HepG2 (cell line): Measurements from ENCODE around the gene VAMP5. TPM values are rescaled to one million over a fixed set of nuclear protein-coding genes. Genes with fewer than 3 reads are reported as not detected.

Experiments
- ATAC-seq: fragments of 200-7000 bp; cut with Tn5 transposase; 3 replicates; pipeline ENCODE4 v1.9.1; 2020; ENCODE audit warnings: mild to moderate bottlenecking, moderate library complexity
- BruUV-seq: library from RNA; stranded (reverse); fragments of 400-500 nt; replicated peaks from 2 replicates; lab custom pipeline; 2021; lab: Mats Ljungman, UMichigan
- CTCF ChIA-PET: fragments of 300-600 bp; formaldehyde crosslinking; extraction: SDS; loops from one replicate; lab custom pipeline; 2021; ENCODE audit warnings: low total read pairs, inconsistent platforms, low intra/inter-chr PET ratio; lab: Yijun Ruan, JAX
- POLR2A ChIA-PET: fragments of 350-600 bp; sonication (Branson Sonifier 250); formaldehyde crosslinking; loops from one replicate; lab custom pipeline; 2020; ENCODE audit warnings: antibody characterized with exemption, inconsistent platforms; lab: Yijun Ruan, JAX
- DNase-seq: peaks from one replicate; pipeline ENCODE4 v3.0.0-alpha.2; 2015; ENCODE audit warnings: low spot score
- FAIRE-seq: peaks from 3 replicates; lab custom pipeline; 2011; peaks lifted over from hg19 to GRCh38; lab: Jason Lieb, UNC
- H2AFZ ChIP-seq: one replicate; pipeline ENCODE4 v1.6.1; 2011; ENCODE audit warnings: low read length, inconsistent platforms
- H3K27ac ChIP-seq: fragments of 300-600 bp; 3 replicates; pipeline ENCODE4 v1.8.0; 2011; ENCODE audit warnings: mixed run types, mild to moderate bottlenecking, mixed read lengths, low read length, inconsistent platforms; ENCODE audit not compliant: insufficient read depth; ENCODE audit errors: extremely low read length
- H3K27me3 ChIP-seq, 2 experiments: fragments of 200-600 bp in 1 of 2; 2 replicates in 1 of 2; 3 replicates in 1 of 2; pipeline versions ENCODE4 v1.6.0 to v1.8.0; 2011; ENCODE audit warnings: low read length in 2 of 2, mild to moderate bottlenecking in 2 of 2, moderate library complexity in 2 of 2, inconsistent platforms in 1 of 2; ENCODE audit not compliant: insufficient read depth in 2 of 2, control insufficient read depth in 1 of 2
- H3K36me3 ChIP-seq, 2 experiments: fragments of 200-600 bp in 1 of 2; replicated peaks in 1 of 2; 2 replicates in 1 of 2; 3 replicates in 1 of 2; pipeline versions ENCODE4 v1.5.1 to v1.8.0; 2011; ENCODE audit warnings: low read length in 2 of 2, inconsistent platforms in 1 of 2; ENCODE audit not compliant: insufficient read depth in 2 of 2, control insufficient read depth in 1 of 2
- H3K4me1 ChIP-seq: 2 replicates; pipeline ENCODE4 v1.5.1; 2012; ENCODE audit warnings: low read length, inconsistent platforms; ENCODE audit not compliant: insufficient read depth
- H3K4me2 ChIP-seq: 2 replicates; pipeline ENCODE4 v1.6.0; 2011; ENCODE audit warnings: low read depth, low read length, inconsistent platforms
- H3K4me3 ChIP-seq, 3 experiments: fragments of 200-600 bp in 1 of 3; sonication (generic), shearing (Covaris generic) in 1 of 3; replicated peaks in 1 of 3; 2 replicates each; pipeline ENCODE4 v1.5.1; 2011 to 2016; ENCODE audit warnings: low read length in 3 of 3, inconsistent platforms in 2 of 3, low read depth in 2 of 3, mild to moderate bottlenecking in 2 of 3, control low read depth in 1 of 3, mixed read lengths in 1 of 3; ENCODE audit not compliant: insufficient read depth in 1 of 3
- H3K79me2 ChIP-seq: one replicate; pipeline ENCODE4 v1.6.1; 2011; ENCODE audit warnings: low read length, inconsistent platforms; ENCODE audit not compliant: insufficient read depth
- H3K9ac ChIP-seq: 2 replicates; pipeline ENCODE4 v1.6.0; 2011; ENCODE audit warnings: mild to moderate bottlenecking, low read depth, low read length, inconsistent platforms; ENCODE audit not compliant: insufficient read depth
- H3K9me3 ChIP-seq: 2 replicates; pipeline ENCODE4 v1.5.1; 2012; ENCODE audit warnings: mild to moderate bottlenecking, low read length
- H4K20me1 ChIP-seq: 2 replicates; pipeline ENCODE4 v1.6.0; 2011; ENCODE audit warnings: inconsistent platforms, mild to moderate bottlenecking, low read length, moderate library complexity; ENCODE audit not compliant: insufficient read depth
- ADNP ChIP-seq: sonication (generic); formaldehyde crosslinking; IDR thresholded peaks from 2 replicates; pipeline ENCODE4 v1.4.0; 2020; ENCODE audit warnings: missing genetic modification reagents
- ELF3 ChIP-seq: IDR thresholded peaks from 2 replicates; pipeline ENCODE4 v1.6.1; 2016; ENCODE audit warnings: missing genetic modification reagents, missing compliant biosample characterization
- ETV5 ChIP-seq: IDR thresholded peaks from 2 replicates; pipeline ENCODE4 v1.6.1; 2018; ENCODE audit warnings: missing biosample characterization, missing genetic modification reagents, inconsistent platforms, borderline replicate concordance
- HNRNPLL ChIP-seq: fragments of 200-400 bp; formaldehyde crosslinking; IDR thresholded peaks from 2 replicates; pipeline ENCODE4 v1.6.1; 2017; ENCODE audit warnings: mild to moderate bottlenecking, low read depth, low read length; ENCODE audit not compliant: poor library complexity, severe bottlenecking
- KLF9 ChIP-seq: IDR thresholded peaks from 2 replicates; pipeline ENCODE4 v1.6.1; 2016; ENCODE audit warnings: low read depth
- MED1 ChIP-seq: sonication (generic); formaldehyde crosslinking; IDR thresholded peaks from 2 replicates; pipeline ENCODE4 v1.4.0; 2020; ENCODE audit warnings: missing genetic modification reagents
- MXI1 ChIP-seq: IDR thresholded peaks from 3 replicates; pipeline ENCODE4 v1.6.1; 2012; ENCODE audit warnings: low read depth, low read length, inconsistent platforms, borderline replicate concordance
- NKX3-1 ChIP-seq: sonication (generic); formaldehyde crosslinking; IDR thresholded peaks from 2 replicates; pipeline ENCODE4 v1.5.0; 2020; ENCODE audit warnings: missing genetic modification reagents
- SRSF9 ChIP-seq: fragments of 200-400 bp; formaldehyde crosslinking; IDR thresholded peaks from 2 replicates; pipeline ENCODE4 v1.6.1; 2018; ENCODE audit warnings: borderline replicate concordance, mild to moderate bottlenecking, low read depth, low read length; ENCODE audit not compliant: insufficient read depth, poor library complexity, severe bottlenecking
- ZBTB38 ChIP-seq: sonication (generic); formaldehyde crosslinking; IDR thresholded peaks from 2 replicates; pipeline ENCODE4 v1.5.1; 2020; ENCODE audit warnings: mild to moderate bottlenecking, missing genetic modification reagents
- ZFP41 ChIP-seq: sonication (generic); formaldehyde crosslinking; IDR thresholded peaks from 2 replicates; pipeline ENCODE4 v1.4.0; 2020; ENCODE audit warnings: mild to moderate bottlenecking, missing genetic modification reagents, borderline replicate concordance
- ZMYM2 ChIP-seq: sonication (generic); formaldehyde crosslinking; IDR thresholded peaks from 2 replicates; pipeline ENCODE4 v1.8.0; 2022; ENCODE audit warnings: mild to moderate bottlenecking, missing genetic modification reagents
- ZNF124 ChIP-seq: sonication (generic); formaldehyde crosslinking; IDR thresholded peaks from 2 replicates; pipeline ENCODE4 v1.4.0; 2020; ENCODE audit warnings: missing genetic modification reagents
- ZNF235 ChIP-seq: sonication (generic); formaldehyde crosslinking; IDR thresholded peaks from 2 replicates; pipeline ENCODE4 v1.8.1; 2023; ENCODE audit warnings: mild to moderate bottlenecking, missing genetic modification reagents, borderline replicate concordance
- ZNF296 ChIP-seq: sonication (generic); formaldehyde crosslinking; conservative IDR thresholded peaks from 2 replicates; pipeline ENCODE4 v1.5.0; 2020; ENCODE audit warnings: mild to moderate bottlenecking, missing genetic modification reagents
- ZNF616 ChIP-seq: sonication (generic); formaldehyde crosslinking; IDR thresholded peaks from 2 replicates; pipeline ENCODE4 v1.5.0; 2020; ENCODE audit warnings: low read depth, mild to moderate bottlenecking, missing genetic modification reagents
- ZSCAN31 ChIP-seq: sonication (generic); formaldehyde crosslinking; IDR thresholded peaks from 2 replicates; pipeline ENCODE4 v1.5.0; 2020; ENCODE audit warnings: low read depth, mild to moderate bottlenecking, missing genetic modification reagents
- WGBS: methylation state at CpG from one replicate; pipeline ENCODE4 v1.1.6; 2017; ENCODE audit warnings: low lambda C conversion rate; 5-methylcytosine and 5-hydroxymethylcytosine counted together
- in situ Hi-C: cut with HindIII; loops from 2 replicates; pipeline ENCODE4 v1.10.0; 2017; ENCODE audit warnings: low pct_unique_long_range_greater_than_20kb; ENCODE audit not compliant: extremely low pct_ligation_motif_present
- intact Hi-C: fragments of 100-400 bp; cut with micrococcal nuclease; formaldehyde crosslinking; loops from one replicate; pipeline ENCODE4 v1.10.0; 2022; ENCODE audit not compliant: unreplicated experiment
- polyA plus RNA-seq, 8 experiments: library from polyadenylated mRNA; depleted of rRNA in 3 of 8; stranded (reverse) in 7 of 8; unstranded in 1 of 8; fragments of >200 nt; fragmentation: Illumina TruSeq in 4 of 8; extraction: Trizol in 4 of 8; gene quantifications; 2 replicates each; pipeline versions ENCODE4 v1.2.1 to v1.2.3, GENCODE V29; 2011 to 2016; ENCODE audit warnings: low read depth in 4 of 8, missing spikeins in 1 of 8, mixed read lengths in 1 of 8; ENCODE audit not compliant: insufficient read depth in 1 of 8
- total RNA-seq, 5 experiments: library from RNA; depleted of rRNA; stranded (reverse); fragments of >200 nt; fragmentation: Illumina TruSeq; extraction: Trizol; gene quantifications; 2 replicates each; pipeline ENCODE4 v1.2.3, GENCODE V29; 2016; ENCODE audit warnings: low read depth in 1 of 5
- TF ChIP-seq, protein P1 (sequence below), 2 experiments: IDR thresholded peaks; 2 replicates each; pipeline ENCODE4 v1.6.1; 2011 to 2012; ENCODE audit warnings: low read length in 2 of 2, borderline replicate concordance in 1 of 2, low read depth in 1 of 2, mild to moderate bottlenecking in 1 of 2, moderate library complexity in 1 of 2
- TF ChIP-seq, protein P2 (sequence below): sonication (generic); formaldehyde crosslinking; IDR thresholded peaks from 2 replicates; pipeline ENCODE4 v1.4.0; 2020; ENCODE audit warnings: missing genetic modification reagents

VAMP5 gene
- total and polyA plus RNA-seq, 2 of the 13 experiments (the other 11 are each of a cell fraction or from before 2014, with no cell fraction given), result 7.2 to 56.7 TPM

DNA sequence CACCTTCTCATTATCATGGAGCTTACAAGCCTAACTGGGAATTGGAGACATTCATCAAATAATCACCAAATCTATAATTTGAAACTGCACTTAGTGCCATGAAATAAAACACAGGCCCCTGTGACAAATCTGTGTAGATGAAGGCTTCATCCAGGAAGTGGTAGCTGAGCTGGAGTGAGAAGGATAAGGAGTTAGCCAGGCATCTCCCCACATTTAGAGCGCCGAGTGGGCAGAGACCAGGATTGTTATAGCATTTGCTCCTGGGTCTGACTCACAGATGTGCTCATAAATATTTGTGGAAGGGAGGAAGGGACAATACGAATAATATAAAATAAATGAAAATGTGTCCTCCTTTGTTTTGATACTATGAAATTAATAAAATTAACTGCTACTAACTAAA is 47.8 kb upstream of the VAMP5 start:
- Histone ChIP-seq H3K9me3 (no peaks in the 10 kb centered on the region), H2AFZ (no peak overlapping the region), H3K27ac (no peak overlapping the region), H3K79me2 (peaks cover 39% of the 10 kb centered on the region), H3K9ac (no peak overlapping the region), H4K20me1 (peaks cover 20% of the 10 kb centered on the region), H3K4me1 (peaks cover 24% of the 10 kb centered on the region), H3K27me3 (no peaks in the 10 kb centered on the region; a peak in 1 of 5 replicates), H3K4me3 (no peak overlapping the region; a peak in 1 of 6 replicates), H3K36me3 (peaks cover 1 to 12% of the 10 kb centered on the region in 2 experiments; a peak in 2 of 5 replicates), H3K4me2 (no peak overlapping the region)
- intact Hi-C loops (loop anchor here (5.0 kb wide), 1 partner anchor 34 kb away; no protein-coding TSS in a partner anchor), in situ Hi-C loops (no loop called here)
- ATAC-seq (no peak), FAIRE-seq (no peak), DNase-seq (no peak)
- no TSS peak for BruUV-seq
- POLR2A ChIA-PET, result interaction anchor here (0.5 to 11.7 kb wide), 9 partner anchors 13 to 182 kb away, joined by 3 to 445 read pairs (median 37); partner anchors contain the start of genes ELMOD3, GGCX, RETSAT and SH2D6
- TF ChIP-seq ZBTB38 (CRISPR knock-in tag), result no peak
- TF ChIP-seq, protein P1, sequence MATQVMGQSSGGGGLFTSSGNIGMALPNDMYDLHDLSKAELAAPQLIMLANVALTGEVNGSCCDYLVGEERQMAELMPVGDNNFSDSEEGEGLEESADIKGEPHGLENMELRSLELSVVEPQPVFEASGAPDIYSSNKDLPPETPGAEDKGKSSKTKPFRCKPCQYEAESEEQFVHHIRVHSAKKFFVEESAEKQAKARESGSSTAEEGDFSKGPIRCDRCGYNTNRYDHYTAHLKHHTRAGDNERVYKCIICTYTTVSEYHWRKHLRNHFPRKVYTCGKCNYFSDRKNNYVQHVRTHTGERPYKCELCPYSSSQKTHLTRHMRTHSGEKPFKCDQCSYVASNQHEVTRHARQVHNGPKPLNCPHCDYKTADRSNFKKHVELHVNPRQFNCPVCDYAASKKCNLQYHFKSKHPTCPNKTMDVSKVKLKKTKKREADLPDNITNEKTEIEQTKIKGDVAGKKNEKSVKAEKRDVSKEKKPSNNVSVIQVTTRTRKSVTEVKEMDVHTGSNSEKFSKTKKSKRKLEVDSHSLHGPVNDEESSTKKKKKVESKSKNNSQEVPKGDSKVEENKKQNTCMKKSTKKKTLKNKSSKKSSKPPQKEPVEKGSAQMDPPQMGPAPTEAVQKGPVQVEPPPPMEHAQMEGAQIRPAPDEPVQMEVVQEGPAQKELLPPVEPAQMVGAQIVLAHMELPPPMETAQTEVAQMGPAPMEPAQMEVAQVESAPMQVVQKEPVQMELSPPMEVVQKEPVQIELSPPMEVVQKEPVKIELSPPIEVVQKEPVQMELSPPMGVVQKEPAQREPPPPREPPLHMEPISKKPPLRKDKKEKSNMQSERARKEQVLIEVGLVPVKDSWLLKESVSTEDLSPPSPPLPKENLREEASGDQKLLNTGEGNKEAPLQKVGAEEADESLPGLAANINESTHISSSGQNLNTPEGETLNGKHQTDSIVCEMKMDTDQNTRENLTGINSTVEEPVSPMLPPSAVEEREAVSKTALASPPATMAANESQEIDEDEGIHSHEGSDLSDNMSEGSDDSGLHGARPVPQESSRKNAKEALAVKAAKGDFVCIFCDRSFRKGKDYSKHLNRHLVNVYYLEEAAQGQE (IDR thresholded peaks at IDR 0.05; ENCODE audit: borderline replicate concordance in 1 of 2, low read depth in 1 of 2, low read length in 2 of 2), result no peak
- no peak for TF ChIP-seq HNRNPLL
- no peak for TF ChIP-seq KLF9 (CRISPR knock-in tag)
- TF ChIP-seq ZNF235 (CRISPR knock-in tag), result no peak
- no peak for TF ChIP-seq MED1 (CRISPR knock-in tag)
- no peak for TF ChIP-seq ZNF296 (CRISPR knock-in tag)
- no peak for TF ChIP-seq NKX3-1
- TF ChIP-seq ZFP41 (CRISPR knock-in tag), result no peak
- TF ChIP-seq ZMYM2 (CRISPR knock-in tag), result no peak
- no peak for TF ChIP-seq MXI1
- TF ChIP-seq ZNF616 (CRISPR knock-in tag), result no peak
- no peak for TF ChIP-seq ETV5 (CRISPR knock-in tag)
- TF ChIP-seq ELF3 (CRISPR knock-in tag), result no peak
- TF ChIP-seq, protein P2, sequence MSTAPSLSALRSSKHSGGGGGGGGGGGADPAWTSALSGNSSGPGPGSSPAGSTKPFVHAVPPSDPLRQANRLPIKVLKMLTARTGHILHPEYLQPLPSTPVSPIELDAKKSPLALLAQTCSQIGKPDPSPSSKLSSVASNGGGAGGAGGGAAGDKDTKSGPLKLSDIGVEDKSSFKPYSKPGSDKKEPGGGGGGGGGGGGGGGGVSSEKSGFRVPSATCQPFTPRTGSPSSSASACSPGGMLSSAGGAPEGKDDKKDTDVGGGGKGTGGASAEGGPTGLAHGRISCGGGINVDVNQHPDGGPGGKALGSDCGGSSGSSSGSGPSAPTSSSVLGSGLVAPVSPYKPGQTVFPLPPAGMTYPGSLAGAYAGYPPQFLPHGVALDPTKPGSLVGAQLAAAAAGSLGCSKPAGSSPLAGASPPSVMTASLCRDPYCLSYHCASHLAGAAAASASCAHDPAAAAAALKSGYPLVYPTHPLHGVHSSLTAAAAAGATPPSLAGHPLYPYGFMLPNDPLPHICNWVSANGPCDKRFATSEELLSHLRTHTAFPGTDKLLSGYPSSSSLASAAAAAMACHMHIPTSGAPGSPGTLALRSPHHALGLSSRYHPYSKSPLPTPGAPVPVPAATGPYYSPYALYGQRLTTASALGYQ, result no peak
- no peak for TF ChIP-seq ADNP (CRISPR knock-in tag)
- no peak for TF ChIP-seq ZSCAN31 (CRISPR knock-in tag)
- TF ChIP-seq SRSF9, result no peak
- no peak for TF ChIP-seq ZNF124 (CRISPR knock-in tag)
- CTCF ChIA-PET, result no interaction called here
- 97% methylated on average over 3 of the region's 3 CpGs for WGBS
